ENCODE results near the gene FGFBP3.

- TF ChIP-seq CTCF (IDR thresholded peaks at IDR 0.05) (no peak), EZH2 (IDR thresholded peaks at IDR 0.05; ENCODE audit: borderline replicate concordance, insufficient read depth, low read depth, low read length, poor library complexity, severe bottlenecking) (no peak)
Observed at GRCh38 chr10:91884536-91884935, 24.8 kb downstream of the FGFBP3 start.
